H1 (cell line): ENCODE measurements around the gene BIRC7.

ENCODE experiments used
- ASH2L ChIP-seq: fragments of 200-600, 300-600 bp; sonication (generic); IDR thresholded peaks from one replicate; pipeline ENCODE4 v1.7.1; 2017; ENCODE audit warnings: low read length
- CHD2 ChIP-seq: IDR thresholded peaks from 2 replicates; pipeline ENCODE4 v1.6.1; 2012; ENCODE audit warnings: low read length, improper control_type of control experiment
- CTCF ChIP-seq, 3 experiments: IDR thresholded peaks; 1 replicate in 2 of 3; 2 replicates in 1 of 3; pipeline versions ENCODE4 v1.5.1 to v1.6.1; 2011; ENCODE audit warnings: low read length in 3 of 3, mild to moderate bottlenecking in 3 of 3, inconsistent platforms in 2 of 3, low read depth in 1 of 3, moderate library complexity in 1 of 3; ENCODE audit not compliant: insufficient read depth in 1 of 3; ENCODE audit errors: control extremely low read depth in 1 of 3
- EP300 ChIP-seq, 2 experiments: IDR thresholded peaks; 1 replicate in 1 of 2; 2 replicates in 1 of 2; pipeline ENCODE4 v1.6.1; 2011 to 2012; ENCODE audit warnings: low read depth in 2 of 2, low read length in 2 of 2, mild to moderate bottlenecking in 2 of 2, borderline replicate concordance in 1 of 2, inconsistent platforms in 1 of 2, moderate library complexity in 1 of 2
- EZH2 ChIP-seq: fragments of 200-600 bp; sonication (generic); IDR thresholded peaks from 2 replicates; pipeline ENCODE4 v1.7.1; 2012; ENCODE audit warnings: low read depth, mild to moderate bottlenecking, moderate library complexity, low read length, inconsistent platforms; ENCODE audit not compliant: severe bottlenecking
- JUND ChIP-seq: IDR thresholded peaks from 2 replicates; pipeline ENCODE4 v1.6.1; 2011; ENCODE audit warnings: mild to moderate bottlenecking, improper control_type of control experiment, low read length
- MAX ChIP-seq: IDR thresholded peaks from 2 replicates; pipeline ENCODE4 v1.6.1; 2012; ENCODE audit warnings: inconsistent platforms
- PHF8 ChIP-seq: fragments of 200-600 bp; sonication (generic); conservative IDR thresholded peaks from 2 replicates; pipeline ENCODE4 v1.7.1; 2012; ENCODE audit warnings: low read depth, mild to moderate bottlenecking, inconsistent platforms, low read length, moderate library complexity
- POLR2A ChIP-seq, 2 experiments: IDR thresholded peaks; 1 replicate in 1 of 2; 2 replicates in 1 of 2; pipeline ENCODE4 v1.6.1; 2011; ENCODE audit warnings: low read depth in 2 of 2, low read length in 2 of 2, mild to moderate bottlenecking in 2 of 2; ENCODE audit errors: control extremely low read depth in 1 of 2
- RAD21 ChIP-seq, 2 experiments: IDR thresholded peaks in 1 of 2; conservative IDR thresholded peaks in 1 of 2; 2 replicates each; pipeline ENCODE4 v1.6.1; 2011; ENCODE audit warnings: low read depth in 2 of 2, low read length in 2 of 2, improper control_type of control experiment in 1 of 2, inconsistent platforms in 1 of 2, mild to moderate bottlenecking in 1 of 2, moderate library complexity in 1 of 2
- RXRA ChIP-seq: IDR thresholded peaks from 2 replicates; pipeline ENCODE4 v1.6.1; 2011; ENCODE audit warnings: low read depth, mild to moderate bottlenecking, low read length, moderate library complexity; ENCODE audit not compliant: insufficient read depth
- TAF1 ChIP-seq: IDR thresholded peaks from 2 replicates; pipeline ENCODE4 v1.6.1; 2011; ENCODE audit warnings: mild to moderate bottlenecking, low read depth, low read length
- YY1 ChIP-seq: IDR thresholded peaks from 2 replicates; pipeline ENCODE4 v1.6.1; 2011; ENCODE audit warnings: low read depth, mild to moderate bottlenecking, low read length

GRCh38 chr20:63256954-63257353 lies 21.2 kb downstream of the BIRC7 start:
- TF ChIP-seq CTCF (IDR thresholded peaks at IDR 0.05; ENCODE audit: control extremely low read depth in 1 of 3, insufficient read depth in 1 of 3, low read depth in 1 of 3, low read length in 3 of 3) (no peak), POLR2A (IDR thresholded peaks at IDR 0.05; ENCODE audit: control extremely low read depth in 1 of 2, low read depth in 2 of 2, low read length in 2 of 2) (no peak), RAD21 (IDR thresholded peaks at IDR 0.05 in 1 of 2, conservative IDR thresholded peaks at IDR 0.05 in 1 of 2; ENCODE audit: low read depth in 2 of 2, low read length in 2 of 2) (no peak), MAX (no peak), EP300 (IDR thresholded peaks at IDR 0.05; ENCODE audit: borderline replicate concordance in 1 of 2, low read depth in 2 of 2, low read length in 2 of 2) (no peak), PHF8 (no peak), CHD2 (no peak), YY1 (no peak), JUND (no peak), ASH2L (no peak), RXRA (no peak), TAF1 (no peak), EZH2 (no peak)
